Activated CD8-positive, alpha-beta memory T cell treated with anti-CD3 and anti-CD28 coated beads, Interleukin-2, amount 50 U/mL, for 1 hour (primary cell): ENCODE measurements around the gene TOP2B.

Experiments used
- DNase-seq: peaks from one replicate; pipeline ENCODE4 v3.0.0-alpha.2; 2020; ENCODE audit errors: extremely low read depth

Gene TOP2B

DNA sequence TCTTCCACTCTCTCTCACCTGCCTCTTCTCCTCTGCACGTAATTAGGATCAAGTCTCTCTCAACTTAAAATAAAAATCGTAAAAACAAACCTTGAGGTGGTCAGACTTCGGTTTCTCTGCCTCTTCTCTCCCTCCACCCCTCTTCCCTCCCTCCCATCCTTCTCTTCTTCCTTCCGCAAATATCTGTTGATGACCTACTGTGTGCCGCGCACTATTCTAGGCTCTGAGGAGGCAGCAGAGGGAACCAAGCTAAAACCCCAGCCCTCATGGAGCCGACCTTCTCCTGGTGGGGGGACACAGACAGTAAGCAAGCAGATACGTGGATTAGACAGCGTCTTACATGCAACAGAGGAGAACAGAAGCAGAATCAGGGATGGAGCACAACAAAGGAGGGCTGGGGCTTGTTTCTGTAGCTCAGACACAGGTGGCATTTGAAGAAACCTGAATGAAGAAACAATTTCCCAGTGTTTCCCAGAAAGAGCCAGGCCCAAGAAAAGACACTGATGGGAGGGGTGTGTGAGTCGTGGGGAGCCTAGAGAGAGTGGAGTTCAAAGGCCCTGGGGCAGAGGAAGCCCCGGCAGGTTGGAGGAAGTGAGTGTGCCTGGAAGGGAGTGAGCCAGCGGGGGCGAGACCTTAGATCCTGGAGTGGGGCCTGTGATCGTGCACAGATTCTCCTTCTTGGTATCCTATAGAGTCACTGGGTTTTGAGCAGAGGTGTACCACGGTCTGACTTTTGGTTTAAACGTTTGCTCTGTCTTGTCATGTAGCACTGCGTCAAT is 80.5 kb downstream of the TOP2B start:
- DNase-seq = no peak

DNA sequence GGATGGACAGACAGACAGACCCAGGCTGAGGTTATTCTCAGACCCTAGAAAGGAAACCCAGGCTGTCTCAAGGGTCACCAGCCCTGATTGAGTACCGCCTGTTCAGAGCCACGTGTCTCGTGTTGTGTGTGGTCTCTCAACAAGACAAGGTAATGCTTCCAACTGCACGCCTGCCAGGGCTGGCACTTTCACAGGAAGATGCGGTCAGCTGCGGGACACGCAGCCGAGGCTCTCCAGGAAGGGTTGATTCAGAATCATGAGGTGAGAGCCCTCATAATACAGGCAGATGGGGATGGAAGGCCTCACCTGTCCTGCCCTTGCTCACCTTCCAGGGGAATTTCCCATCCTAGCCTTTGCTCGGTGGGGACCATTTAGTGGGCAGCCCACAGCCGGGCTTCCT is 81.4 kb downstream of the TOP2B start:
- no peak for DNase-seq

DNA sequence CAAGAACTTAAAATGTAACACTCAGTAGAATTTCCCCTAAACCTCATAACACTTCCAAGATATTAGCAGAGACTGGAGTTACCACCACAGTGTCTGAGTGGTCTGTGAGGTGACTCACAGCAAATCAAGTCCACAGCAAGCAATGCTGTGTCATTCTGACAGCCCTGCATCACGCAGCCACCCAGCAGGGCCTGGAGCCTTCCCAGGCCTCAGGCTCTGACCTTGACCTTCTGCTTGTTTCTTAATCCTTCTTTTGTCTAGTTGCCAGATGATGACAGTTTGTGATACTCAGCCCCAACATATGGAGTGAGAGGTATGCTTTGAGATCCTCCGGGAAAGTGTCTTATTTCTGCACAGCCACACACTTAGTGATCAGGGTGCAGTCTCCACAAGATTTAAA is 82.5 kb downstream of the TOP2B start:
- no peak for DNase-seq

DNA sequence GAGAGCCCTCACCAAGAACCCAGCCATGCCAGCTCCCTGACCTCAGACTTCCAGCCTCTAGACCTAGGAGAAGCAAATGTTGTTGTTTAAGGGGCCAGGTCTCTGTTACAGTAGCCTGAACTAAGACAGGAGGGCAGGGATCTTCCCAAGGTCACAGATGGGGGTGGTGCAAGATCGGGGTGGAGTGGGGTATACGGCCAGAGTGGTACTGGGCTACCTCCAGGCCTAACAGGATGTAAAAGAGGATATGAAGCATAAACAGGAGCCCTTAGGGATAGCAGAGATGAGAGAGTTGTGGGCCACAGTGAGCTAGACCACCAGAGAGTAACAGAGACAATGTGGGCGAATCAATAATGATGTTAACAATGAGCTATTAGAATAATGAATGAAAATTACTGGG is 82.9 kb downstream of the TOP2B start:
- no peak for DNase-seq

DNA sequence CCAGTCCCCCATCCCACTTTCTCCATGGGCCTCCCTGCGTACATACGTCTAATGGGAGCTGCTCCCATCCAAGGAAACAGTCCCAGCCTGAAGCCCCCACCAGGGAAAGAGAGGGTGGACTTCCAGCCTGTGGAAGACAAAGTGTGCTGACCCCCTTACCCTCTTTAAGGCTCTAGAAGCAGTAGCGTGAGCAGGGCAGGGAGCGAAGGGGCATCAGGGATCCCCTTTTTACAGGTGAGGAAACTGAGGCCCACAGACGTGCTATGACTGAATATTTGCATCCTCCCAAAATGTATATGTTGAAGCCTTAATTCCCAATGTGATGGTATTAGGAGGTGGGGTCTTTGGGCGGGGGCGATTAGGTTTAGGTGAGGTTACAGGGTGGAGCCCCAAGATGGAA is 83.4 kb downstream of the TOP2B start:
- DNase-seq = no peak

GRCh38 chr3:25580534-25580933 is 84.2 kb downstream of the TOP2B start:
- DNase-seq = no peak

DNA sequence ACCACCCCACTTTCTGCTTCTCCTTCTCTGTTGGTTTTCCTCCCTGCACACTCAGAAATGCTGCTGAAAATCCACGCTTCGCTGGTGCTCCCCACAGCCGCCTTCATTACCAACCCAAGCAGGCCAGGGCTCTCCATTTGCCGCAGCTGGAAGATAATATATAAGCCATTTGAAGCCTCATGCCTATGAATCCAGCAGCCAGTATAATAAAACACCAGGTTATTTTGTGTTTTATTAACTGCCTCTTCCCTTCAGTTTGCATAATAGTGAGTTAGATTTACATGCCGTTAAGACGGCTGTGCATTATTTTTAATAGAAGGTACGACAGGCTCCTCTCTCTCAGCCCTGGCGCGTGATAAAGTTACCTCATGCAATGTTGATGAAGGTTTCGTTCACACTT is 86.6 kb downstream of the TOP2B start:
- DNase-seq = no peak

GRCh38 chr3:25576831-25577454 is 87.8 kb downstream of the TOP2B start:
- DNase-seq = no peak

DNA sequence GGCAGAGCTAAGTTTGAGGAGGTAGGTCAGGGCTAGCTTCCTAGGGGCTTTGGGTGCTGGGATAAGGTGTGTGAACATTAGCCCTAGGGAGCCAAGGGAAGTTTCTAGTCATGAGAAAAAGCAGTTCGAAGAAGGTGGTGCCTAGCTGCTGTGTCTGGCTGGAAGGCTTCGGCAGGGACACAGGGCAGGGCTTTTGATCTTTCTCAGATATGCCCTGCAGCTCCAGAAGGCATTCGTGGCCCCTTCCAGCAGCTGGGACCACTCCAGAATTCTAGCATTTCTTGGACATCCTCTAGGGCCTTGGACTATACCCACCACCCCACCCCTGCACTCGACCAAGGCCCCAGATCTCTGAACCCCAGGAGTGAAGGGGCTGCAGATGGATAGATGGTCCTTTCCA is 88.6 kb downstream of the TOP2B start:
- no peak for DNase-seq

DNA sequence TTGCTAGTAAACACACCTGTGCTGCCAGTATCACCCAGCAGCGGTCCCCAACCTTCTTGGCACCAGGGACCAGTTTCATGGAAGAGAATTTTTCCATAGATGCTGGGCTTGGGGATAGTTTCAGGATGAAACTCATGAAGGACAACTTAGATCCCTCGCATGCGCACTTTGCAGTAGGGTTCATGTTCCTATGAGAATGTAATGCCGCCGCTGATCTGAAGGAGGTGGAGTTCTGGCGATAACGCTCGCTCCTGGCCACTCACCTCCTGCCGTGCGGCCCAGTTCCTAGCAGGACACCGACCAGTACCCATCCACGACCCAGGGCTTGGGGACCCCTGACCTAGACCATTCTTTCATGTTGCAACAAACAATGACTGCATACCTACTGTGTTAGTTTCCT is 89.7 kb downstream of the TOP2B start:
- DNase-seq = no peak

DNA sequence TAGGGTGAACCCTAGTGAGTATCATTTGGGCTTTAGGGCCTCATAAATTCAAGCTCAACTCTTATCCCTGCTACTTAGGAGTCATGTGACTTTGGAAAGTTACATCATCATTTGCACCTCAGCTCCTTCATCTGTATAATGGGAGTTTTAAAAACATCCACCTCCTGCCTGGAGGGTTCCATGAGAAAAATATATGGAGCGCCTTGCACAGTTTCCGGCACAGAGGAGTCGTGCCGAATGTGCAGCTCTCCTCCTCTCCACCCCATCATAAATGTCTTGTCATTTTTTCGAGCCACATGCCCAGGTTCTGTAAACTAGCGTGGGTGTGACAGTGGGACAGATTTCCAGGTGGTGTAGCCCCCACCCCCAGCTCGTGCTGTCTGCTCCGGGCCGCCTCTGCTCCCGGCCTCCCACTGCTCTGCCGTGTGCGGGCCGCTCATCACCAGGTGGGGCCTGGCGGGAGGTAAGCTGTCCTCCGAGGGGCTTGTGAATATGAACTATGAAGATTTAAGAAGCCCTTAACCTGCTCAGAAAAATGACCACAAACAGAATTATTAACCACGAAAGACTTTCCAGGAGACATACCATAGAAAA is 90.4 kb downstream of the TOP2B start:
- no peak for DNase-seq

GRCh38 chr3:25573386-25574171 is 91.1 kb downstream of the TOP2B start:
- DNase-seq = no peak

DNA sequence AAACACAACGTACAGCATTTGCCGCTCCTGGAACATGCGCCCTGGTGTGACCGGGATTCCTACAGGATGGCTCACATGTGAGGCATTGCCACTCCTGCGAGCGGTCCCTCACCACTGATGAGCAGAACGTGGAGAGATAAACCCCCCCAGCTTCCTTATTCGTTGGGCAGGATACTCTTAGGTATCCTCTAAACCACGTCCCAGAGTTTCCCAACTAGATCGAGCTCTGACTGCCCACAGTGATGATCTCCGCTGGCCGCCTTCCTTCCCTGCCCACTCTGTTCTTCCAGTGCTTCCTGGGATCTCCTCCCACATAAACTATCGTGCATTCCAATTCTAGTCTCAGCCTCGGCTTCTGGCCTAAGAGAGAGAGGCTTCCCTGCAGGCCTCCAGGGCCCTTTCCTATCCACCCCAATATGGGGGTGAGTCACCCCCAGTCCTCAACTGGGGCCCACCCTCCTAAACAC is 91.8 kb downstream of the TOP2B start:
- DNase-seq = no peak

DNA sequence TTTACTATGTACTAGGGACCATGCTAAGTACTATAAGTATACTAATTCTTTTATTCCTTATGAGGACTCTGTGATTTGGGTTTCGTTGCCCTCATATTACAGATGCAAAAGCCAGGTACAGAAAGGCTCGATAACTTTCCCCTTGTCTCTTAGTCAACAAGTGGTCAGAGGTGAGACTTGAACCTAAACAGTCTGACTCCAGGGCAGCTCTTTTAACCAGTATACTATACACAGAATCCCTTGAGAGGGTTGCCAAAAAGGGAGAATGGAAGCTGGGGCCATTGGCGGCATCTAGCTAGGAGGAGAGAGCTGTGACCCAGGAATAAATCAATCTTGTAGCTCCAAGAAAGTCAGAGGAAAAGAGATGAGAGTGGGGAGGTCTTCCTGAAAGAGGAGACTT is 92.4 kb downstream of the TOP2B start:
- DNase-seq = no peak

- no peak for DNase-seq
Observed at GRCh38 chr3:25571285-25571684, 93.4 kb downstream of the TOP2B start.

GRCh38 chr3:25568525-25569078 is 96.1 kb downstream of the TOP2B start:
- no peak for DNase-seq

DNA sequence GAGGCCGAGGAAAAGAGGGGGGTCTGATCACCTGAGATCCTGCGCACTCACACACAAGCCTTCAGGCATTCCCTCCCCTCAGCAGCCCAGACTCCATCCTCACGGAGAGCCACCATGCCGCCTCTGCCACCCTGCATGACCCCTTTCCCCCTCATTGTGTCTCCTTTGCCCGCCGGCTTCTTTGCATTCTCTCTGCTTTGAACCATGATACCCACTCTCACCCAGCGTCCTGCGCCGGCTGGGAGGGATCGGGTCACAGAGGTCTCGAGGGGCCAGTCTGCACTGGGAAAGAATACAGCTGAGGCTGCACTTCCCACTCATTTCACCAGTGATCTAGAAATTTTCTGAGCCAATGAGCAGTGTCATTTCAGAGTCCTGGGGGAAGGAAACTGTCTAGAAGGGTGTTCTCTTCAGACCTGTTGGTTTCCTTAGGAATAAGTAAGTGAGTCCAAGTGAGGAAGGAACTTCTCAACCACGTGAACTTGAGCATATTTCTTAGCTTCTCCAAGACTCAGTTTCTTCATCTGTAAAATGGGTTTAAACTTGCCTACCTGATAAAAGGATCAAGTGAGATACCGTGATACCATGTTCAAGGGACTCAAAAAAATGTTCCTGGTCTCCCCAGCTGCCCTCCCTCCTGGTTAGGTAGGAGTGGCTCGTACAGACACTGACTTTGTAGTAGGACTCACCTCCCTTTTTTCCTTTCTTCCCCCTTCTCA is 96.7 kb downstream of the TOP2B start:
- DNase-seq = no peak

DNA sequence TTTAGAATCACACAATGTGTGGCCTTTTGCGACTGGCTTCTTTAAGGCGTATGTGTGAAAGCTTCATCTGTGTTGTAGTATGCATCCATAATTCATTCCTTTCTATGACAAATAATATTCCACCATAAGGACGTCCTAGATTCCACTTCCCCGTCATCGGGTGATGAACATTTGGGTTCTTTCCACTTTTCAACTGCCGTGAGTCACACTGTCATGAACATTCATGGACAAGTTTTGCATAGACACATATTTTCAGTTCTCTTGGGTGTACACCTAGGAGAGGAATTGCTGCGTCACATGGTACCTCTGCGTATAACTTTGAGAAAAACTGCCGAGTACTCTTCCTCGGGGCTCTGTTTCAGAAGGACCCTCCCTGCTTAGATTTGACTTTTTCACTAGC is 97.3 kb downstream of the TOP2B start:
- DNase-seq = no peak

DNA sequence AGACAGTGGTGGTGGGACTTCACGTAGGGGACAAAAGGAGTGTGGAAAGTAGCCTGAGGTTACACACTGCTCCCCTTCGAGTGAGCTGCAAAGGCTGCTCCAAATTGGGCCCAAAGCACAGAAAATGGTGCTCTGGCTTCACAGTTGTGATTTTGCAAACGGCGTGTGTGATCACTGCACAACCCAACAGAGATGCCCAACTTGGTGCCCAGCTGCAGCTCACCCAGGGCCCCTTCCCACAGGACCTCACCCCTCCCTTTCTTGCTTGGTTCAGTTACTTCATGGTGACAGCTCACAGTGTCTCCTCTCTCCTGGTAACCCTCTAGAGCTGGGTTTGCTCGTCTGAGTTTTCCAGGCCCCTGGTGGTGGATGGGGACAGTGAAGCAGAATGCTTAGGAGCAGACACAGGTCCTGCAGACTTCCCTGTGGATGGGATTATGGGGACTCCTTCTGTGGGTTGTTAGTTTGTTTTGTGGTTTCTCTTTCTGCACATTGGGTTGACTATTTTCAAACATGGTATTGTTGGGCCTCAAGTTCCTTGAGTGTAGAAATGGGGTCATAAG is 98.3 kb downstream of the TOP2B start:
- DNase-seq = no peak

DNA sequence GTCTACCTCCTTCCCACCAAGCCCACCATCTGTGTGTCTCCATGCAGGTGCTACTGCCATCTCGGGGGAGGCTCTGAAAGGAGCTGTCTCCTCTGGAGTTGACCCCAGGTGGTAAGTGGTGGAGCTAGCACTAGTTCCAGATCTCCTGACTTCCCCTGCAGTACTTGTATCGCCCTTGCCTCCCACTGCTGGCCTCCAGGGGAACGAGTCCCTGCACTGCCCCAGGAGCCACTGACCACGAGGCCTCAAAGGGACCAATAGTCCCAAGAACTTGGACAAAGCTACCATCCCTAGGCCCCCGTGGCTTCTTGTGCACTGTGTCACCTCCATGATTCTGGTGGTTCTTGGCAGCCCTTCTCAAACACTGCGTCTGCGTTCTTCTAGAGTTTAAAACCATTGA is 98.9 kb downstream of the TOP2B start:
- no peak for DNase-seq

- DNase-seq = no peak
Observed at GRCh38 chr3:25564075-25564474, 100.6 kb downstream of the TOP2B start.
